GM19467 (cell line): ENCODE measurements around the gene USPL1.

Experiments
- ATAC-seq: cut with Tn5 transposase; IDR thresholded peaks from one replicate; pipeline ENCODE4 v1.9.1; 2021; ENCODE audit warnings: mild to moderate bottlenecking, moderate library complexity; ENCODE audit not compliant: unreplicated experiment

The USPL1 gene

GRCh38 chr13:30696278-30697176 lies 78.8 kb downstream of the USPL1 start:
- ATAC-seq: peak; percentile 56

- no peak for ATAC-seq
Observed at GRCh38 chr13:30697177-30697953, 79.6 kb downstream of the USPL1 start.

- no peak for ATAC-seq
Observed at GRCh38 chr13:30697996-30698401, 80.3 kb downstream of the USPL1 start.

- no peak for ATAC-seq
Observed at GRCh38 chr13:30698488-30699005, 80.8 kb downstream of the USPL1 start.

- no peak for ATAC-seq
Observed at GRCh38 chr13:30700364-30700763, 82.6 kb downstream of the USPL1 start.

- ATAC-seq: no peak
Observed at GRCh38 chr13:30702006-30702405, 84.3 kb downstream of the USPL1 start.

- ATAC-seq: no peak
Observed at GRCh38 chr13:30704596-30704995, 86.9 kb downstream of the USPL1 start.

- ATAC-seq: no peak
Observed at GRCh38 chr13:30705680-30706079, 88.0 kb downstream of the USPL1 start.

GRCh38 chr13:30708541-30708940 lies 90.8 kb downstream of the USPL1 start:
- ATAC-seq: no peak
